HEK293 (cell line): ENCODE measurements around the gene TRIM46.

Experiments
- CTCF ChIA-PET: fragments of 350-600 bp; formaldehyde crosslinking; extraction: SDS; loops from one replicate; lab custom pipeline; 2021; ENCODE audit warnings: antibody characterized with exemption; lab: Yijun Ruan, JAX
- POLR2A ChIA-PET: fragments of 300-600 bp; formaldehyde crosslinking; extraction: SDS; loops from one replicate; lab custom pipeline; 2020; ENCODE audit warnings: antibody characterized with exemption, inconsistent platforms; lab: Yijun Ruan, JAX
- H3K27ac ChIP-seq: fragments of 200-500 bp; sonication (Bioruptor generic); 2 replicates; pipeline ENCODE4 v1.5.1; 2014; ENCODE audit warnings: low read depth, low read length, control low read depth, inconsistent platforms; ENCODE audit errors: extremely low read depth
- H3K36me3 ChIP-seq, 2 experiments: fragments of 200-500 bp in 1 of 2; sonication (Bioruptor generic) in 1 of 2; 1 replicate in 1 of 2; 2 replicates in 1 of 2; pipeline ENCODE4 v1.5.1; 2014 to 2017; ENCODE audit warnings: inconsistent platforms in 2 of 2, low read length in 2 of 2; ENCODE audit not compliant: control insufficient read depth in 2 of 2, insufficient read depth in 1 of 2
- H3K4me1 ChIP-seq: fragments of 200-500 bp; sonication (Bioruptor generic); 2 replicates; pipeline ENCODE4 v1.5.1; 2014; ENCODE audit warnings: mild to moderate bottlenecking, low read length, inconsistent platforms; ENCODE audit not compliant: control insufficient read depth, insufficient read depth
- H3K4me3 ChIP-seq: 2 replicates; pipeline ENCODE4 v1.5.1; 2011; ENCODE audit warnings: low read depth, mild to moderate bottlenecking, control low read depth, low read length, moderate library complexity
- H3K9me3 ChIP-seq: fragments of 200-500 bp; sonication (Bioruptor generic); 2 replicates; pipeline ENCODE4 v1.5.1; 2014; ENCODE audit warnings: low read depth, low read length, inconsistent platforms; ENCODE audit not compliant: control insufficient read depth, insufficient read depth
- BCL11A ChIP-seq: fragments of 450-650 bp; formaldehyde crosslinking; IDR thresholded peaks from 2 replicates; pipeline ENCODE4 v1.5.1; 2016; ENCODE audit warnings: low read depth, missing biosample characterization, missing genetic modification characterization
- BCL11B ChIP-seq: fragments of 450-650 bp; formaldehyde crosslinking; IDR thresholded peaks from 2 replicates; pipeline ENCODE4 v1.5.1; 2016; ENCODE audit warnings: low read depth, missing biosample characterization, missing genetic modification characterization
- MEIS1 ChIP-seq: sonication (generic); formaldehyde crosslinking; IDR thresholded peaks from 2 replicates; pipeline ENCODE4 v1.8.1; 2022; ENCODE audit warnings: missing genetic modification reagents, mild to moderate bottlenecking, borderline replicate concordance
- RBAK ChIP-seq: fragments of 450-650 bp; formaldehyde crosslinking; IDR thresholded peaks from 2 replicates; pipeline ENCODE4 v1.5.1; 2016; ENCODE audit warnings: missing biosample characterization, missing genetic modification characterization
- SALL2 ChIP-seq: fragments of 450-650 bp; formaldehyde crosslinking; IDR thresholded peaks from 2 replicates; pipeline ENCODE4 v1.5.0; 2017; ENCODE audit warnings: missing biosample characterization, mild to moderate bottlenecking, missing genetic modification characterization, borderline replicate concordance
- ZBTB48 ChIP-seq: fragments of 450-650 bp; formaldehyde crosslinking; IDR thresholded peaks from 2 replicates; pipeline ENCODE4 v1.5.1; 2016; ENCODE audit warnings: missing biosample characterization, missing genetic modification characterization
- ZBTB6 ChIP-seq: fragments of 450-650 bp; formaldehyde crosslinking; IDR thresholded peaks from 2 replicates; pipeline ENCODE4 v1.5.1; 2017; ENCODE audit warnings: missing biosample characterization, missing genetic modification characterization
- ZNF133 ChIP-seq: fragments of 450-650 bp; formaldehyde crosslinking; IDR thresholded peaks from 2 replicates; pipeline ENCODE4 v1.5.1; 2016; ENCODE audit warnings: missing biosample characterization, missing genetic modification characterization
- ZNF311 ChIP-seq: fragments of 450-650 bp; formaldehyde crosslinking; IDR thresholded peaks from 2 replicates; pipeline ENCODE4 v1.5.1; 2017; ENCODE audit warnings: missing biosample characterization, missing genetic modification characterization, borderline replicate concordance
- ZNF488 ChIP-seq: fragments of 450-650 bp; formaldehyde crosslinking; IDR thresholded peaks from 2 replicates; pipeline ENCODE4 v1.5.1; 2016; ENCODE audit warnings: missing biosample characterization, missing genetic modification characterization
- ZNF514 ChIP-seq: fragments of 450-650 bp; formaldehyde crosslinking; IDR thresholded peaks from 2 replicates; pipeline ENCODE4 v1.5.1; 2016; ENCODE audit warnings: missing biosample characterization, missing genetic modification characterization
- ZNF626 ChIP-seq: fragments of 450-650 bp; sonication (Bioruptor Pico); formaldehyde crosslinking; IDR thresholded peaks from 2 replicates; pipeline ENCODE4 v1.5.1; 2018; ENCODE audit warnings: missing biosample characterization, missing genetic modification characterization, inconsistent platforms
- ZSCAN5A ChIP-seq: fragments of 450-650 bp; formaldehyde crosslinking; IDR thresholded peaks from 2 replicates; pipeline ENCODE4 v1.5.1; 2016; ENCODE audit warnings: missing biosample characterization, missing genetic modification characterization
- TF ChIP-seq, protein P1 (sequence below): fragments of 450-650 bp; formaldehyde crosslinking; IDR thresholded peaks from 2 replicates; pipeline ENCODE4; 2016; ENCODE audit warnings: missing biosample characterization, missing genetic modification characterization
- TF ChIP-seq, protein P2 (sequence below): fragments of 450-650 bp; formaldehyde crosslinking; IDR thresholded peaks from 2 replicates; pipeline ENCODE4 v1.5.1; 2017; ENCODE audit warnings: missing biosample characterization, missing genetic modification characterization

The TRIM46 gene

DNA sequence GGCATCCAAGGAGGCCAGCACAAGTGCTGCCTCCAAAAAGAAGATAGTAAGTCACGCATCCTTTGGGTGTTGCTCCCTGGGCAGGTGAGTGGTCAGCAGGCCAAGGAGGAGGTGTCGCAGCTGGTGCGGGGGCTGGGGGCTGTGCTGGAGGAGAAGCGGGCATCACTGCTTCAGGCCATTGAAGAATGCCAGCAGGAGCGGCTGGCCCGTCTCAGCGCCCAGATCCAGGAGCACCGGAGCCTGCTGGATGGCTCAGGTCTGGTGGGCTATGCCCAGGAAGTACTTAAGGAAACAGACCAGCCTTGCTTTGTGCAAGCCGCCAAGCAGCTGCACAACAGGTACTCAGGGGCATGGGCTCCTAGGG is 4.3 kb downstream of the TRIM46 start:
- H3K36me3 ChIP-seq, result no peaks in the 10 kb centered on the region
- ChIA-PET POLR2A (interaction anchor here (1.0 to 1.4 kb wide), 3 partner anchors 16 to 144 kb away, joined by 3 to 11 read pairs (median 4); no protein-coding TSS in a partner anchor), CTCF (interaction anchor here (0.6 to 4.3 kb wide), 5 partner anchors 15 to 415 kb away, joined by 3 to 49 read pairs (median 7); no protein-coding TSS in a partner anchor)
- no peaks in the 10 kb centered on the region for H3K4me1 ChIP-seq
- H3K4me3 ChIP-seq, result no peak overlapping the region
- no peak overlapping the region for H3K27ac ChIP-seq
- no peaks in the 10 kb centered on the region for H3K9me3 ChIP-seq
- TF ChIP-seq, protein P1, sequence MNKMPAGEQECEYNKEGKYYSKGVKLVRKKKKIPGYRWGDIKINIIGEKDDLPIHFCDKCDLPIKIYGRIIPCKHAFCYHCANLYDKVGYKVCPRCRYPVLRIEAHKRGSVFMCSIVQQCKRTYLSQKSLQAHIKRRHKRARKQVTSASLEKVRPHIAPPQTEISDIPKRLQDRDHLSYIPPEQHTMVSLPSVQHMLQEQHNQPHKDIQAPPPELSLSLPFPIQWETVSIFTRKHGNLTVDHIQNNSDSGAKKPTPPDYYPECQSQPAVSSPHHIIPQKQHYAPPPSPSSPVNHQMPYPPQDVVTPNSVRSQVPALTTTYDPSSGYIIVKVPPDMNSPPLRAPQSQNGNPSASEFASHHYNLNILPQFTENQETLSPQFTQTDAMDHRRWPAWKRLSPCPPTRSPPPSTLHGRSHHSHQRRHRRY, result no peak
- TF ChIP-seq ZSCAN5A (tag by site-specific recombination) (no peak), ZNF626 (tag by site-specific recombination) (no peak), ZBTB48 (no peak), ZNF133 (tag by site-specific recombination) (no peak), SALL2 (no peak), ZBTB6 (tag by site-specific recombination) (no peak), MEIS1 (CRISPR knock-in tag) (no peak), RBAK (no peak), ZNF311 (tag by site-specific recombination) (no peak)
- TF ChIP-seq, protein P2, sequence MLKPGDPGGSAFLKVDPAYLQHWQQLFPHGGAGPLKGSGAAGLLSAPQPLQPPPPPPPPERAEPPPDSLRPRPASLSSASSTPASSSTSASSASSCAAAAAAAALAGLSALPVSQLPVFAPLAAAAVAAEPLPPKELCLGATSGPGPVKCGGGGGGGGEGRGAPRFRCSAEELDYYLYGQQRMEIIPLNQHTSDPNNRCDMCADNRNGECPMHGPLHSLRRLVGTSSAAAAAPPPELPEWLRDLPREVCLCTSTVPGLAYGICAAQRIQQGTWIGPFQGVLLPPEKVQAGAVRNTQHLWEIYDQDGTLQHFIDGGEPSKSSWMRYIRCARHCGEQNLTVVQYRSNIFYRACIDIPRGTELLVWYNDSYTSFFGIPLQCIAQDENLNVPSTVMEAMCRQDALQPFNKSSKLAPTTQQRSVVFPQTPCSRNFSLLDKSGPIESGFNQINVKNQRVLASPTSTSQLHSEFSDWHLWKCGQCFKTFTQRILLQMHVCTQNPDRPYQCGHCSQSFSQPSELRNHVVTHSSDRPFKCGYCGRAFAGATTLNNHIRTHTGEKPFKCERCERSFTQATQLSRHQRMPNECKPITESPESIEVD (tag by site-specific recombination), result no peak
- TF ChIP-seq, all 188 proteins: peak for 0

DNA sequence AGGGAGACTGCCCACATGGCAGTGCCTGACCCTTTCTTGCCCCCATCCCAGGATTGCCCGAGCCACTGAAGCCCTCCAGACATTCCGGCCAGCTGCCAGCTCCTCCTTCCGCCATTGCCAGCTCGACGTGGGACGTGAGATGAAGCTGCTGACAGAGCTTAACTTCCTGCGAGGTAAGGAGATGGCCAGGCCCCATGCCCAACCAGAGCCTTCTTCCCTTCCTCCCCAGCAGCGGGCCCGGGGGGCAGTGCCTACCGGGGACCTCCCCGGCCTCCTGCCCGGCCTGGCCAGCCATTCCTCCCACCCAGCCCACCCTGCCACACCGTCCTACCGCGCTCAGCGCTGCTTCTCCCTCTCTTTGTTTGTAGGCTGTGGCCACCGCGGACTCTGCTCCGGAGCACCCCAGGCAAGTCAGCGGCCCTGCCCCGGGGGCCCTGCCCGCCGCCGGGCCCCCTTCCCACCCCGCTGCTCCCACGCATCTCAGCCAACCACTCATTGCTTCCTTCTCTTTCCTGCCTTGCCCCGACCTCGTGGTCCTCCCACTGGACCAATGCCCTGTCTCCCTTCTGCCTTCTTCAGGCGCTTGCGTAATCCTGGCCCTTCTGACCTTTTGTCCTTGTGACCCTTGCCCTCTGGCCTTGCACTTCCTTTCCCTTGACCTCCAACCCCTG is 4.9 kb downstream of the TRIM46 start:
- peak; percentile 91 for TF ChIP-seq BCL11A (tag by site-specific recombination)
- no peak for TF ChIP-seq ZNF488 (tag by site-specific recombination)
- TF ChIP-seq ZNF514, result no peak
- peak; percentile 97 for TF ChIP-seq BCL11B (tag by site-specific recombination)
- ChIA-PET CTCF (interaction anchor here (0.6 to 4.3 kb wide), 3 partner anchors 15 to 83 kb away, joined by 3 to 49 read pairs (median 7); no protein-coding TSS in a partner anchor), POLR2A (no interaction called here)
- Histone ChIP-seq H3K4me1 (no peaks in the 10 kb centered on the region), H3K36me3 (no peaks in the 10 kb centered on the region), H3K4me3 (no peak overlapping the region), H3K27ac (no peak overlapping the region), H3K9me3 (no peaks in the 10 kb centered on the region)
